Myometrial cell (primary cell): Measurements from ENCODE around the gene USP17L29. TPM values are rescaled to one million over a fixed set of nuclear protein-coding genes. Genes with fewer than 3 reads are reported as not detected.

Source experiments
- total RNA-seq: library from RNA; depleted of rRNA; stranded (reverse); fragments of >200 nt; gene quantifications from 2 replicates; pipeline ENCODE4 v1.2.3, GENCODE V29; 2015

USP17L29 gene, protein sequence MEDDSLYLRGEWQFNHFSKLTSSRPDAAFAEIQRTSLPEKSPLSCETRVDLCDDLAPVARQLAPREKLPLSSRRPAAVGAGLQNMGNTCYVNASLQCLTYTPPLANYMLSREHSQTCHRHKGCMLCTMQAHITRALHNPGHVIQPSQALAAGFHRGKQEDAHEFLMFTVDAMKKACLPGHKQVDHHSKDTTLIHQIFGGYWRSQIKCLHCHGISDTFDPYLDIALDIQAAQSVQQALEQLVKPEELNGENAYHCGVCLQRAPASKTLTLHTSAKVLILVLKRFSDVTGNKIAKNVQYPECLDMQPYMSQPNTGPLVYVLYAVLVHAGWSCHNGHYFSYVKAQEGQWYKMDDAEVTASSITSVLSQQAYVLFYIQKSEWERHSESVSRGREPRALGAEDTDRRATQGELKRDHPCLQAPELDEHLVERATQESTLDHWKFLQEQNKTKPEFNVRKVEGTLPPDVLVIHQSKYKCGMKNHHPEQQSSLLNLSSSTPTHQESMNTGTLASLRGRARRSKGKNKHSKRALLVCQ
- not detected in 2 replicates for total RNA-seq

DNA sequence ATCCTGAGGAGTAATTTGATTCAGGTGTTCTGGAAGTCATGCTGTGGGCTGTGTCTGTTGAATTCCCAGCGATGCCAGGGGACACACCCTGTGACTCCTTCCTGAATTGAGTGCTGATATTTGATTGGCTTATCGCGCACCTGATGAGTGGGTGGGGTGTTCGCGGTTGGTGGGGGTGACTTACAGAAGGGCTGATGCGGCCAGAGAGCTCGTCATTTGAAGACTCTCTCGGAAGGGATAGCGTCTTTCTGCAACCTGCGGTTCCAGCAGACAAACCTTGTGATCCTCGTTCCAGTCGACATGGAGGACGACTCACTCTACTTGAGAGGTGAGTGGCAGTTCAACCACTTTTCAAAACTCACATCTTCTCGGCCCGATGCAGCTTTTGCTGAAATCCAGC lies at the start of gene USP17L29:
Gene USP17L29 (plus strand): TSS at position 301 of the 400 bp plus-strand sequence. CDS start 0 bp downstream, at position 301.

DNA sequence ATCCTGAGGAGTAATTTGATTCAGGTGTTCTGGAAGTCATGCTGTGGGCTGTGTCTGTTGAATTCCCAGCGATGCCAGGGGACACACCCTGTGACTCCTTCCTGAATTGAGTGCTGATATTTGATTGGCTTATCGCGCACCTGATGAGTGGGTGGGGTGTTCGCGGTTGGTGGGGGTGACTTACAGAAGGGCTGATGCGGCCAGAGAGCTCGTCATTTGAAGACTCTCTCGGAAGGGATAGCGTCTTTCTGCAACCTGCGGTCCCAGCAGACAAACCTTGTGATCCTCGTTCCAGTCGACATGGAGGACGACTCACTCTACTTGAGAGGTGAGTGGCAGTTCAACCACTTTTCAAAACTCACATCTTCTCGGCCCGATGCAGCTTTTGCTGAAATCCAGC lies 28.6 kb upstream of the USP17L29 start, which contains the start of gene USP17L24:
Gene USP17L24 (plus strand): TSS at position 301 of the 400 bp plus-strand sequence. CDS start 0 bp downstream, at position 301.

DNA sequence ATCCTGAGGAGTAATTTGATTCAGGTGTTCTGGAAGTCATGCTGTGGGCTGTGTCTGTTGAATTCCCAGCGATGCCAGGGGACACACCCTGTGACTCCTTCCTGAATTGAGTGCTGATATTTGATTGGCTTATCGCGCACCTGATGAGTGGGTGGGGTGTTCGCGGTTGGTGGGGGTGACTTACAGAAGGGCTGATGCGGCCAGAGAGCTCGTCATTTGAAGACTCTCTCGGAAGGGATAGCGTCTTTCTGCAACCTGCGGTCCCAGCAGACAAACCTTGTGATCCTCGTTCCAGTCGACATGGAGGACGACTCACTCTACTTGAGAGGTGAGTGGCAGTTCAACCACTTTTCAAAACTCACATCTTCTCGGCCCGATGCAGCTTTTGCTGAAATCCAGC lies 23.8 kb upstream of the USP17L29 start, which contains the start of gene USP17L25:
Gene USP17L25 (plus strand): TSS at position 301 of the 400 bp plus-strand sequence. CDS start 0 bp downstream, at position 301.

DNA sequence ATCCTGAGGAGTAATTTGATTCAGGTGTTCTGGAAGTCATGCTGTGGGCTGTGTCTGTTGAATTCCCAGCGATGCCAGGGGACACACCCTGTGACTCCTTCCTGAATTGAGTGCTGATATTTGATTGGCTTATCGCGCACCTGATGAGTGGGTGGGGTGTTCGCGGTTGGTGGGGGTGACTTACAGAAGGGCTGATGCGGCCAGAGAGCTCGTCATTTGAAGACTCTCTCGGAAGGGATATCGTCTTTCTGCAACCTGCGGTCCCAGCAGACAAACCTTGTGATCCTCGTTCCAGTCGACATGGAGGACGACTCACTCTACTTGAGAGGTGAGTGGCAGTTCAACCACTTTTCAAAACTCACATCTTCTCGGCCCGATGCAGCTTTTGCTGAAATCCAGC lies 19.1 kb upstream of the USP17L29 start, which contains the start of gene USP17L26:
Gene USP17L26 (plus strand): TSS at position 301 of the 400 bp plus-strand sequence. CDS start 0 bp downstream, at position 301.

DNA sequence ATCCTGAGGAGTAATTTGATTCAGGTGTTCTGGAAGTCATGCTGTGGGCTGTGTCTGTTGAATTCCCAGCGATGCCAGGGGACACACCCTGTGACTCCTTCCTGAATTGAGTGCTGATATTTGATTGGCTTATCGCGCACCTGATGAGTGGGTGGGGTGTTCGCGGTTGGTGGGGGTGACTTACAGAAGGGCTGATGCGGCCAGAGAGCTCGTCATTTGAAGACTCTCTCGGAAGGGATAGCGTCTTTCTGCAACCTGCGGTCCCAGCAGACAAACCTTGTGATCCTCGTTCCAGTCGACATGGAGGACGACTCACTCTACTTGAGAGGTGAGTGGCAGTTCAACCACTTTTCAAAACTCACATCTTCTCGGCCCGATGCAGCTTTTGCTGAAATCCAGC lies 14.3 kb upstream of the USP17L29 start, which contains the start of gene USP17L5:
Gene USP17L5 (plus strand): TSS at position 301 of the 400 bp plus-strand sequence. CDS start 0 bp downstream, at position 301.

DNA sequence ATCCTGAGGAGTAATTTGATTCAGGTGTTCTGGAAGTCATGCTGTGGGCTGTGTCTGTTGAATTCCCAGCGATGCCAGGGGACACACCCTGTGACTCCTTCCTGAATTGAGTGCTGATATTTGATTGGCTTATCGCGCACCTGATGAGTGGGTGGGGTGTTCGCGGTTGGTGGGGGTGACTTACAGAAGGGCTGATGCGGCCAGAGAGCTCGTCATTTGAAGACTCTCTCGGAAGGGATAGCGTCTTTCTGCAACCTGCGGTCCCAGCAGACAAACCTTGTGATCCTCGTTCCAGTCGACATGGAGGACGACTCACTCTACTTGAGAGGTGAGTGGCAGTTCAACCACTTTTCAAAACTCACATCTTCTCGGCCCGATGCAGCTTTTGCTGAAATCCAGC lies 9.6 kb upstream of the USP17L29 start, which contains the start of gene USP17L27:
Gene USP17L27 (plus strand): TSS at position 301 of the 400 bp plus-strand sequence. CDS start 0 bp downstream, at position 301.

DNA sequence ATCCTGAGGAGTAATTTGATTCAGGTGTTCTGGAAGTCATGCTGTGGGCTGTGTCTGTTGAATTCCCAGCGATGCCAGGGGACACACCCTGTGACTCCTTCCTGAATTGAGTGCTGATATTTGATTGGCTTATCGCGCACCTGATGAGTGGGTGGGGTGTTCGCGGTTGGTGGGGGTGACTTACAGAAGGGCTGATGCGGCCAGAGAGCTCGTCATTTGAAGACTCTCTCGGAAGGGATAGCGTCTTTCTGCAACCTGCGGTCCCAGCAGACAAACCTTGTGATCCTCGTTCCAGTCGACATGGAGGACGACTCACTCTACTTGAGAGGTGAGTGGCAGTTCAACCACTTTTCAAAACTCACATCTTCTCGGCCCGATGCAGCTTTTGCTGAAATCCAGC lies 4.8 kb upstream of the USP17L29 start, which contains the start of gene USP17L28:
Gene USP17L28 (plus strand): TSS at position 301 of the 400 bp plus-strand sequence. CDS start 0 bp downstream, at position 301.

DNA sequence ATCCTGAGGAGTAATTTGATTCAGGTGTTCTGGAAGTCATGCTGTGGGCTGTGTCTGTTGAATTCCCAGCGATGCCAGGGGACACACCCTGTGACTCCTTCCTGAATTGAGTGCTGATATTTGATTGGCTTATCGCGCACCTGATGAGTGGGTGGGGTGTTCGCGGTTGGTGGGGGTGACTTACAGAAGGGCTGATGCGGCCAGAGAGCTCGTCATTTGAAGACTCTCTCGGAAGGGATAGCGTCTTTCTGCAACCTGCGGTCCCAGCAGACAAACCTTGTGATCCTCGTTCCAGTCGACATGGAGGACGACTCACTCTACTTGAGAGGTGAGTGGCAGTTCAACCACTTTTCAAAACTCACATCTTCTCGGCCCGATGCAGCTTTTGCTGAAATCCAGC lies 9.4 kb downstream of the USP17L29 start, which contains the start of gene USP17L30:
Gene USP17L30 (plus strand): TSS at position 301 of the 400 bp plus-strand sequence. CDS start 0 bp downstream, at position 301.

Other genes with a start within 250 kb of the USP17L29 start
- not detected in 2 replicates for gene FAM90A26, start 183.2 kb upstream of the USP17L29 start, total RNA-seq
- gene USP17L10, start 143.0 kb upstream of the USP17L29 start, total RNA-seq = not detected in 2 replicates
- not detected in 2 replicates for gene USP17L11, start 138.2 kb upstream of the USP17L29 start, total RNA-seq
- not detected in 2 replicates for gene USP17L12, start 133.5 kb upstream of the USP17L29 start, total RNA-seq
- not detected in 2 replicates for gene USP17L13, start 128.7 kb upstream of the USP17L29 start, total RNA-seq
- gene USP17L15, start 119.3 kb upstream of the USP17L29 start, total RNA-seq = not detected in 2 replicates
- not detected in 2 replicates for gene USP17L17, start 109.8 kb upstream of the USP17L29 start, total RNA-seq
- not detected in 2 replicates for gene USP17L18, start 105.0 kb upstream of the USP17L29 start, total RNA-seq
- gene USP17L19, start 100.3 kb upstream of the USP17L29 start, total RNA-seq = not detected in 2 replicates
- gene USP17L20, start 95.5 kb upstream of the USP17L29 start, total RNA-seq = not detected in 2 replicates
- gene USP17L21, start 90.8 kb upstream of the USP17L29 start, total RNA-seq = not detected in 2 replicates
- gene USP17L22, start 86.0 kb upstream of the USP17L29 start, total RNA-seq = not detected in 2 replicates
- not detected in 2 replicates for gene USP17L24, start 28.5 kb upstream of the USP17L29 start, total RNA-seq
- not detected in 2 replicates for gene USP17L25, start 23.7 kb upstream of the USP17L29 start, total RNA-seq
- gene USP17L26, start 19.0 kb upstream of the USP17L29 start, total RNA-seq = not detected in 2 replicates
- gene USP17L5, start 14.2 kb upstream of the USP17L29 start, total RNA-seq = not detected in 2 replicates
- not detected in 2 replicates for gene USP17L27, start 9.5 kb upstream of the USP17L29 start, total RNA-seq
- not detected in 2 replicates for gene USP17L28, start 4.7 kb upstream of the USP17L29 start, total RNA-seq
- not detected in 2 replicates for gene USP17L30, start 9.5 kb downstream of the USP17L29 start, total RNA-seq
- not detected in 2 replicates for gene DEFB131A, start 90.8 kb downstream of the USP17L29 start, total RNA-seq